Measurements from ENCODE around the gene EAF1.
"Not testable (repeated sequence)": the region's sequence is repeated elsewhere in the genome, so short reads cannot be mapped to it uniquely, and the experiment has no call there.

Gene EAF1

DNA sequence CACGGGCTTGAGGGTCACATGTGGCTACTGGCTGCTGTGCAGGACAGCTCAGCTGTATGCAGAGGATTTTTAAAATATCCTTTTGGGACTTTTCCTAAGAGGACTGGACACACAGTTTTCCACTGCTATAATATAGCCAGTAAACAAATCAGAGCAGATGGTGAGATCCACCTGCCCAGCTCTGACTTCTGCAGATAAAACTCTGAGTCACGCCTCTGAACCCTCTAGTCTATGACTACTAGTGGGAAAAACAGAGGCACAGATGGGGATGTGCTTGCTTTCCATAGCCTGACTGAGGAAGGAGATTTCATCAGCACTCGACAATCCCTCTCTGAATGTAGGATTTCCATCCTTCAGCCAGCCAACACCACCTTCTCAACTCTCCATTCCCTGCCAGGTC is 49.0 kb downstream of the EAF1 start:
- in situ Hi-C loops (cut with MboI; ENCODE audit: low sequenced_read_pairs) = no loop called here

DNA sequence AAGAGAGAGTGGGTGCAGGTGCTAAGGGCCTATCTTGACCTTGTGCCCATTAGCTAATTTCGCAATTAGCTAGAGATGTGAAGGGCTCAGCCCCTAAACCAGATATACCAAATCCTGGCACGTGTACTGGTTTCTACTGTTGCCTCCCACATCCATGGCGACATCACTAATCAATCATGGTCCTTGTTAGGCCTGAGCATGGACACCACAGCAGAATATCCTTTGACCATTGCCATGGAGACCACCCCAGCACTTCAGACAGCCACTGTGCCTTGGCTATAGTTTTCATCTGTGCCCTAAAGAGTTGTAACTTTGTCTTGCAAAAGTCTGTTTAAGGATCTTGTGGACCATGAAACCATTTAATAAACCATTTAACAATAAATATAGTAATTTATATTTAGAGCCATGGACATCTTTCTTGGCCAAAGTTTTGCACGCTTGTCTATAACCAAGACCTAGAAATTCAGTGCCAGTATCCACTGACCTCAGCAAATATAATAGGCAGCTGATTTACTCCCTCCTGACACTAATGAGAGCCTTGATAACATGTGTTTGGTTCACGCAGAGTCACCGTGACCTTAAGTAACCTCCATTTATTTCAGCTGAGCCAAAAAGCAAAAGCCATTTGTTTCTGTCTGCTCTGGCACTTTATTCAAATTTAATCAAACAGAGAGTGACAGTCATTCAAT is 50.7 kb downstream of the EAF1 start:
- in situ Hi-C loops (cut with MboI; ENCODE audit: low sequenced_read_pairs) = no loop called here

DNA sequence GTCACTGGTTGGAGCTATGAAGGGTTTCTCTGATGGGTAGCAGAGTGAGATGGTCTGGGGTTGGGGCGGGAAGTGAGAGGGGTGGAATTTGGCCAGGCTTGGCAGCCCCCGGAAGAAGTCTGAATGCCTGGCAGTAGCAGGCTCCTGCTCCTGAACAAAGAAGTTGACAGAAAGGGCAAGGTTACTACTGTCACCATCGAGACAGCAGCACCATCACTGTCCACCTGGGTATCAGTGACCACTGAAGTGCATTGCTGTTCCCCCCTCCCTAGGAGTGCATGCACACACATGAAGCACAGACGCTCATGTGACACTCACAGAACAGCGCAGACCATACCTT is 51.2 kb downstream of the EAF1 start:
- in situ Hi-C loops (cut with MboI; ENCODE audit: low sequenced_read_pairs) = no loop called here

DNA sequence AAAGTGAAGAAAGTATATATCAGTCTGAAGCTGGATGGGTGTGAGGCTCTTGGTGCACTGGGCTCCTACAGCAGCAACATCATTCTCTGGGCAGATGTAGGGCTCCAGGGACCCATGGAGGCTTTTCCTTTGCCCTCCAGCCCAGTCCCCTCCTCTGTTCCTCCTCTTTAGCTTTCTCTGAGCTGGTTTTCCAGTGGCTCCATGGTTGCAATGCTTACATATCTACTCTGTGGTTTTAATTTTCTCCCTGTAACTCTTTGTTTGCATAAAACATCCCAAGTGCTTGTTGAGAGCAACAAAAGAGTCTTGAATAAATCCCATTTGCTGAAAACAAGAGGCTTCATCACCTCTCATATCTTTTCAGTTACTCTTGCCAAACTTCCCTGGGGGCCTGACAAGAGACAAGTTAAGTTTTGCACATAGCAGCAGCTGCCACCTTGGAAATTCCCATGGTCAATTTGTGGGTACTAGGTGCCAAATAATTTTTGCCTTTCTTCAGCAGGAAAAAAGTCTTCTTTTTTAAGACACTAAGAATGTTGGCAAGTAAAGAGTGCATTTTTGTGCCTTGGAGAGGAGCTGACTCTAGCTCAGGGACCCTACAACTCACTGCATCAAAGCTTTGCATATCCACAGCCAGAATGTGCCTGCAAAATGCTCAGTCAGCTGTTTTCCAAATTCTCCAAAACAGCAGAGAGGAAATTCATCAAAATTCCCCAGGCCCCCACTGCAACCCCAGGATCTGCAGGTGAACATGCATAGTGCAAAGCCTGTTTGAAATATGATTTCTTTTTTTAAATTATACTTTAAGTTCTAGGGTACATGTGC is 52.2 kb downstream of the EAF1 start:
- in situ Hi-C loops (cut with MboI; ENCODE audit: low sequenced_read_pairs) = no loop called here

DNA sequence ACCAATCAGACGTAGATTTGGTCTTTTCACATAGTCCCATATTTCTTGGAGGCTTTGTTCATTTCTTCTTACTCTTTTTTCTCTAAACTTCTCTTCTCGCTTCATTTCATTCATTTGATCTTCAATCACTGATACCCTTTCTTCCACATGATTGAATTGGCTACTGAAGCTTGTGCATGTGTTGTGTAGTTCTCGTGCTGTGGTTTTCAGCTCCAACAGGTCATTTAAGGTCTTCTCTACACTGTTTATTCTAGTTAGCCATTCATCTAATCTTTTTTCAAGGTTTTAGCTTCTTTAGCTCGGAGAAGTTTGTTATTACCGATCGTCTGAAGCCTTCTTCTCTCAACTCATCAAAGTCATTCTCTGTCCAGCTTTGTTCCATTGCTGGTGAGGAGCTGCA is 57.2 kb downstream of the EAF1 start:
- in situ Hi-C loops (cut with MboI; ENCODE audit: low sequenced_read_pairs) = not testable (repeated sequence)

DNA sequence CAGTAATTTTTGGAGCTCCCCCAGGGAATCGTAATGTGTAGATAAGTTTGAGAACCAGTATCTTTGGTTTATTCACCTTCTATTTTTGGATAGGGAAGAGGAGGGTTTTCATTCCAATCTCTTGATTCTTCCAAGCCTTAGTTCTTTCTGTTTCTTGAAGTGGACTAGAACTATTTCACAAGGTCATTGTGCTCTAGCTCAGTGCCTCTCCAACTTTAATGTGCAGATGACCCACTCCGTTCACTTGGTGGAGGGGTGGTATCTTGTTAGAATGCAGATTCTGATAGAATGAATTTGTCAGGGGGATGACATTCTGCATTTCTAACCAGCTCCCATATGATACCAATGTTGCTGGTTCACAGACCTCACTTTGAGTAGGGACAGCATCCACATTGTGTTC is 58.6 kb downstream of the EAF1 start:
- in situ Hi-C loops (cut with MboI; ENCODE audit: low sequenced_read_pairs) = no loop called here

DNA sequence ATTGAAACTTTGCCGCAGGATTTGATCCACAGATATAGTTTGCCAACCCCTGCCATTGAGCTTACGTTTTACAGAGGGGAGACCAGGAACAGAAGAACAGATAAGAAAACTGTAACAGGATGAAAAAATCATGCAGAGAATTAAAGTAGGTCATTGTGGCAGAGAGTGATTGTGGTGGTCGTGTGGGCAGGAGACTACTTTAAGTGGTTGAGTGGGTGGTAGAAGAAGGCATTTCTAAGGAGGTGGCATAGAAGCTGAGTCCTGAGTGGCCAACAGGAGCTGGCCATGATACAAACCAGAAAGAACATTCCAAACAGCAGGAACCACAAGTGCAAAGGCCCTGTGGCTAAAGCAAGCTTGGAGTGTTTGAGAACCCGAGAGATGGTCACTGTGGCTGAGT is 59.6 kb downstream of the EAF1 start:
- in situ Hi-C loops (cut with MboI; ENCODE audit: low sequenced_read_pairs) = no loop called here

DNA sequence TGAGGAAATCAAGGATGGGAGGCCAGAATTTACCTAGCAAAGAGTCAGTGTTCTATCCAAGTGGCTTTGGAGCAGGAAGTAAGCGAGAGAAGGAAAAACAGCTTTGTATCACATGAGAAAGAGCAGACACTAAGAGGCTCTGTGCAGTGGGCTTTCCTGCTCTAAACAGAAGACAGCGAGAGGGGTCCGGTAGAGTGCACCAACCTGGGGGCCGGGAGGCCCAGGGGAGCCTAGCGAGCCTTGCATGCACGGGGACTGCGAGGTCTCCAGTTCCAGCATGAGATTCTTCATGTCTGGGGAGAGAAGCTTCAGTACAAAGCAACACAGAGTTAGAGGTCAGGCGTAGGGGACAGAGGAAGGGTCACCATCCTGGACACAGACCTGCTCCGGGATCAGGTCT is 60.6 kb downstream of the EAF1 start:
- in situ Hi-C loops (cut with MboI; ENCODE audit: low sequenced_read_pairs) = no loop called here

DNA sequence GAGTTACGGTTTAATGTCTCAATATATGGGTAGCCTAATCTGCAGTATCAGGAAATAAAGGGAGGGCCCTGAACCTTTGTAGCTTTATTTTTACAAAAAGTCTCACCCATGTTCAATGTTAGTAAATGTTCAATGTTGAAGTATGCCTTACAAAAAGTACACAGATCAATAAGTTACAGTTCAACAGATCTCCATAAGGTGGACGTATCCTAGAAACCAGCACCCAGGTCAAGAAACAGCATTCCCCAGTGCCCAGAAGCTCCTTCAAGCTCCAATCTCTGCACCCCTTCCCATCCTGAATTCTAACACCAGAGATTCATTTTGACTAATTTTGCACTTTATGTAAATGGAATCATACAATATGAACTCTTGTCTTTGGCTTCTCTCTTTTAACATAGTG is 62.8 kb downstream of the EAF1 start:
- in situ Hi-C loops (cut with MboI; ENCODE audit: low sequenced_read_pairs) = no loop called here

DNA sequence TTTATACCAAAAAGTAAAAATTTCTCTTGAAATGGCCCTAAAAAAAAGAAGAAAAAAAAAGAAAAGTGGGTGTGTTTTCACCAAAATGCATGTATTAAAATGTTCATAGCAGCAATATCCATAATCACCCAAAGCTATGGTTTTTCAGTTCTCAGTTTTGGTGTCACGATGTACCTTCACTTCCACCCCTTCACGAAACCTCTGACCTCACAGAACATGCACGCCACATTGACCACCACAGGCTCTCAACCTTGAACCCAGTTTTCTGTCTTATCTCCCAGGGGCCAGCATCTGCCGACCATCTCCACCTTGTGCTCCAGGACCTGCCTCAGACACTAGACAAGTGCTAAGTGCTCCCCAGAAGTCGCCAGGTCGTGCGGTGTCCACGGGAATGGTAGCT is 63.7 kb downstream of the EAF1 start:
- in situ Hi-C loops (cut with MboI; ENCODE audit: low sequenced_read_pairs) = no loop called here
